BJ (cell line): Measurements from ENCODE around the gene FAM83G. TPM values are rescaled to one million over a fixed set of nuclear protein-coding genes. Genes with fewer than 3 reads are reported as not detected.

ENCODE experiments used
- CTCF ChIA-PET: fragments of 350-600 bp; formaldehyde crosslinking; extraction: SDS; loops from one replicate; lab custom pipeline; 2021; ENCODE audit warnings: antibody characterized with exemption, inconsistent platforms; lab: Yijun Ruan, JAX
- POLR2A ChIA-PET: fragments of 300-600 bp; sonication (Branson Sonifier 250); formaldehyde crosslinking; extraction: SDS; loops from one replicate; lab custom pipeline; 2021; ENCODE audit warnings: antibody characterized with exemption; lab: Charles Lee
- DNase-seq: peaks from one replicate; pipeline ENCODE4 v3.0.0-alpha.2; 2011; ENCODE audit warnings: low read depth
- H3K27me3 ChIP-seq: 2 replicates; pipeline ENCODE4 v1.6.0; 2011; ENCODE audit warnings: low read length; ENCODE audit not compliant: control insufficient read depth, insufficient read depth
- H3K36me3 ChIP-seq: 2 replicates; pipeline ENCODE4 v1.5.1; 2011; ENCODE audit warnings: low read length; ENCODE audit not compliant: control insufficient read depth, insufficient read depth
- H3K4me3 ChIP-seq: 2 replicates; pipeline ENCODE4 v1.5.1; 2011; ENCODE audit warnings: low read depth, mild to moderate bottlenecking, control low read depth, low read length
- polyA plus RNA-seq: library from polyadenylated mRNA; depleted of rRNA; stranded (reverse); fragments of >200 nt; gene quantifications from 2 replicates; pipeline ENCODE4 v1.2.3, GENCODE V29; 2011
- TF ChIP-seq, protein P1 (sequence below): IDR thresholded peaks from 2 replicates; pipeline ENCODE4 v1.5.1; 2011; ENCODE audit warnings: low read depth, mild to moderate bottlenecking, control low read depth, inconsistent platforms, low read length, moderate library complexity; ENCODE audit not compliant: insufficient read depth

Gene FAM83G
- polyA plus RNA-seq, 1 experiment = 10.3 TPM

DNA sequence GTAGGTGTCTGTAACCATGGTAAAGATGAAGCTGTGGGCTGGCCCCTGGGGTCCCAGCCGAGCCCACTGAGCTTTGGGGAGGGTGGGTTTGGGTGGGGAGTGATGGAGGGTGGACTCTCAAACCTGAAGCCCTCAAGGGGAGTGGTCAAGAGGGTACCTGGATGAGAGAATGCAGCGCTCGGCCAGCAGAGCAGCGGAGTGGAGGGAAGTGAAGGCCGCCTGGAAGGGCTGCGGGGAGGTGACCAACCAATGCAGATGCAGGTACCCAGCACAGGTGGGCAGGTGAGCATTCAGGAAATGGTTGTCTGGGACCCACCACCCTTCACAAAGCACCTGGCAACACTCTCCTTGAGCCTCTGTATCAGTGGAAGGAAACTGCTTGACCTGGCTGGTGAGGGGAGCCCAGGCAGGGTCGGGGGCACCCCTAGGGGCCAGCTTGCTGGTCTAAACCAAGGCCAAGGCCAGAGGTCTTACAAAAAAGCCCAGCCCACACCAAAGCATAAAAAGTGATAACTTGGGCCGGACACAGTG is 56.0 kb downstream of the FAM83G start:
- POLR2A ChIA-PET = no interaction called here
- DNase-seq = no peak
- no peaks in the 10 kb centered on the region for H3K36me3 ChIP-seq
- CTCF ChIA-PET = no interaction called here
- peaks cover 18% of the 10 kb centered on the region for H3K27me3 ChIP-seq
- TF ChIP-seq, protein P1, sequence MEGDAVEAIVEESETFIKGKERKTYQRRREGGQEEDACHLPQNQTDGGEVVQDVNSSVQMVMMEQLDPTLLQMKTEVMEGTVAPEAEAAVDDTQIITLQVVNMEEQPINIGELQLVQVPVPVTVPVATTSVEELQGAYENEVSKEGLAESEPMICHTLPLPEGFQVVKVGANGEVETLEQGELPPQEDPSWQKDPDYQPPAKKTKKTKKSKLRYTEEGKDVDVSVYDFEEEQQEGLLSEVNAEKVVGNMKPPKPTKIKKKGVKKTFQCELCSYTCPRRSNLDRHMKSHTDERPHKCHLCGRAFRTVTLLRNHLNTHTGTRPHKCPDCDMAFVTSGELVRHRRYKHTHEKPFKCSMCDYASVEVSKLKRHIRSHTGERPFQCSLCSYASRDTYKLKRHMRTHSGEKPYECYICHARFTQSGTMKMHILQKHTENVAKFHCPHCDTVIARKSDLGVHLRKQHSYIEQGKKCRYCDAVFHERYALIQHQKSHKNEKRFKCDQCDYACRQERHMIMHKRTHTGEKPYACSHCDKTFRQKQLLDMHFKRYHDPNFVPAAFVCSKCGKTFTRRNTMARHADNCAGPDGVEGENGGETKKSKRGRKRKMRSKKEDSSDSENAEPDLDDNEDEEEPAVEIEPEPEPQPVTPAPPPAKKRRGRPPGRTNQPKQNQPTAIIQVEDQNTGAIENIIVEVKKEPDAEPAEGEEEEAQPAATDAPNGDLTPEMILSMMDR = no peak
- H3K4me3 ChIP-seq = no peak overlapping the region

DNA sequence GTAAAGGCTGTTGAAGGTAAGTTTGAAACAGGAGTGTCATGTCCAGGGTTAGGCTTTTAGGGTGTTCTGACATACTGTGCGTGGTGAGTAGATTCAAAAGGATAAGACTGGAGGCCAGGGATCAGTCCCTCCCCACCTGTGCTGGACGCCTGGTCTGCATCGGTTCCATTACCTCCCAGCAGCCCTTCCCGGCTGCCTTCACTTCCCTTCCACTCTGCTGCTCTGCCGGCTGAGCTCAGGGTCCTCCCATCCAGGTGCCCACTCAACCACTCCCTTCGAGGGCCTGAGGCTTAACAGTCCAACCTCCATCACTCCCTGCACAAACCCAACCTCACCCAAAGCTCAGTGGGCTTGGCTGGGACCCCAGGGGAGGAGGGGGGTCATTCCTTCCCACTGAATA is 56.7 kb downstream of the FAM83G start:
- peaks cover 18% of the 10 kb centered on the region for H3K27me3 ChIP-seq
- CTCF ChIA-PET = no interaction called here
- TF ChIP-seq, protein P1 = no peak
- POLR2A ChIA-PET = no interaction called here
- no peak for DNase-seq
- no peak overlapping the region for H3K4me3 ChIP-seq
- H3K36me3 ChIP-seq = no peaks in the 10 kb centered on the region

DNA sequence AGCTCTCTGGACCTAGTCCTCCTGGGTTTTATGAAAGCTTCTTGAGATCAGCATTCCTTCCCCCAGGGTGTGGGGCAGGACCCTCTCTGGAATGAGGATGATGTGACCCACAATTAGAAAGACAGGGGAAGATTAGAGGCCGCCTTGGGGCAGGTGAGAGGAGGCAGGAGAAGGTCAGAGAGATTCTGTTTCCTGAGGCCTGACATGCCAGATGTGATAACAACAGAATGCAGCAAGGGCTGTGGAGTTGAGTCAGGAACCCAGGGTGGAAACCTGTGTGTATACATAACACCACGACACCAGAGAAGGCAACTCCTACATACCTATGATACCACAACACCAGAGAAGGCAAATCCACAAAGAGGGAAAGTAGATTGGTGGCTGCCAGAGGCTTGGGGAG is 58.0 kb downstream of the FAM83G start:
- TF ChIP-seq, protein P1 = no peak
- Histone ChIP-seq H3K36me3 (no peaks in the 10 kb centered on the region), H3K4me3 (no peak overlapping the region), H3K27me3 (peaks cover 16% of the 10 kb centered on the region)
- no peak for DNase-seq
- CTCF ChIA-PET = interaction anchor here (0.6 to 1.4 kb wide), 2 partner anchors 14 to 826 kb away, joined by 3 to 5 read pairs; no protein-coding TSS in a partner anchor
- POLR2A ChIA-PET = no interaction called here

DNA sequence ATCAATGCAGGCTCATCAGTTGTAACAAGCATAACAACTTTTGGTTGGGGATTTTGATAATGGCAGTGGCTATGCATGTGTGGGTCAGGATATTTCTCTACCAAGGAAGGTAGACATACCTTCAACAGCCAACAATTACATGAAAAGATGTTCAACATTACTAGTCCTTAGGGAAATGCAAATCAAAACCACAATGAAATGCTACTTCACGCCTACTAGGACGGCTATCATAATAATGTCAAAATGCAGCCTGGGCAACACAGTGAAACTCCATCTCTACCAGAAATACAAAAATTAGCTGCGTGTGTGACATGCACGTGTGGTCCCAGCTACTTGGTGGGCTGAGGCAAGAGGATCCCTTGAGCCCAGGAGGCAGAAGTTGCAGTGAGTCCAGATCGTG is 59.9 kb downstream of the FAM83G start:
- CTCF ChIA-PET = interaction anchor here (0.7 to 1.3 kb wide), 2 partner anchors 11 to 16 kb away, joined by 3 to 5 read pairs; no protein-coding TSS in a partner anchor

DNA sequence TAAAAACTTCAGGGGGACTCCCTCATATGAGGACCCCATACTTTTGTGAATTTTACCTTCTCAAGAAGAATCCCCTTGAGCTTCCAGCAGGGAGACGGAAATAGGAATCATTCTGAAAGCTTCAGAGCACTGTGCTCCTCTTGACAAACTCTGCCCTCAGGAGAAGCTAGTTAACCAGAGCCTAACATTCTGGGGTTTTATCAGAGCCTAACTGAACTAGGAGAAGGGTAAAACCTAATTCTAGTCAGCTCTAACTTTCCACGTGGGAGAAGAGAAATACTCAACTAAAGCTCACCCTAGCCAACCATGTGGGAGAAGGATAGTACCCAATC is 65.9 kb downstream of the FAM83G start:
- H3K4me3 ChIP-seq = no peak overlapping the region
- POLR2A ChIA-PET = no interaction called here
- no peaks in the 10 kb centered on the region; the same call in none of the 2 replicates for H3K27me3 ChIP-seq
- CTCF ChIA-PET = interaction anchor here (0.8 to 1.6 kb wide), 3 partner anchors 9 to 67 kb away, joined by 3 read pairs; no protein-coding TSS in a partner anchor
- DNase-seq = no peak
- H3K36me3 ChIP-seq = no peaks in the 10 kb centered on the region
- TF ChIP-seq, protein P1 = no peak

More for the DNA sequence above, 59.9 kb downstream of the FAM83G start:
- Histone ChIP-seq H3K27me3 (peaks cover 9% of the 10 kb centered on the region), H3K4me3 (no peak overlapping the region), H3K36me3 (no peaks in the 10 kb centered on the region)
- DNase-seq = no peak
- POLR2A ChIA-PET = no interaction called here
- TF ChIP-seq, protein P1 = no peak
